ENCODE results near the gene FGF7. TPM values are rescaled to one million over a fixed set of nuclear protein-coding genes. Genes with fewer than 3 reads are reported as not detected.

FGF7 gene
- total and polyA plus RNA-seq, 2 donors (not counting 1 experiment from before 2014, with no cell fraction given) = 61.5 to 488 TPM

DNA sequence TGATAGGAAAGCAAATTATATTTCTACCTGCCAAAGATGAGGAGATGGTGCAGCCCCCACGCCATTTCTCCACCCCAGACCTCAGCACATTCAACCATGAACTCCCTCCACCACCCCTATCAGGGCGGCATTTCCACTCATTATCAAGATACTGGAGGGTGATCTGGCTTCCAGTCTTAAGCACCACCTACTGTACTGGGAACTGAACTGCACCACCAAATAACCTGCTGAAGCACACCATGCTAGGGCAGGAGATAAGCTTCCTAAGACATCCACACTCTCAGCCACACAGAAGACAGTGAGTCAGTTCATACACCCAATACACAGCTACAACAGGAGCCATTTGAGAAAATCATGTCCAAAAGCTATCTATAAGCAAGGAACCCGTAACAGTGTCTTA, 98.8 kb downstream of the FGF7 start:
- no peaks in the 10 kb centered on the region for H3K79me2 ChIP-seq (ENCODE audit: control insufficient read depth, insufficient read depth, low read length)
- H3K9ac ChIP-seq (ENCODE audit: insufficient read depth, low read length) = no peak overlapping the region
- no peaks in the 10 kb centered on the region for H3K27me3 ChIP-seq (ENCODE audit: control insufficient read depth, insufficient read depth, low read length)
- H4K20me1 ChIP-seq (ENCODE audit: control insufficient read depth, extremely low read depth, insufficient read depth, low read length) = no peaks in the 10 kb centered on the region
- no peak overlapping the region for H3K27ac ChIP-seq (ENCODE audit: insufficient read depth, low read length)
- H3K36me3 ChIP-seq (ENCODE audit: control insufficient read depth, insufficient read depth, low read length) = no peaks in the 10 kb centered on the region
- no peaks in the 10 kb centered on the region for H3K4me1 ChIP-seq (ENCODE audit: control insufficient read depth, extremely low read depth, insufficient read depth, low read length)
- no peaks in the 10 kb centered on the region for H3K9me3 ChIP-seq (ENCODE audit: control insufficient read depth, insufficient read depth, low read depth, low read length)
- TF ChIP-seq, protein P1, sequence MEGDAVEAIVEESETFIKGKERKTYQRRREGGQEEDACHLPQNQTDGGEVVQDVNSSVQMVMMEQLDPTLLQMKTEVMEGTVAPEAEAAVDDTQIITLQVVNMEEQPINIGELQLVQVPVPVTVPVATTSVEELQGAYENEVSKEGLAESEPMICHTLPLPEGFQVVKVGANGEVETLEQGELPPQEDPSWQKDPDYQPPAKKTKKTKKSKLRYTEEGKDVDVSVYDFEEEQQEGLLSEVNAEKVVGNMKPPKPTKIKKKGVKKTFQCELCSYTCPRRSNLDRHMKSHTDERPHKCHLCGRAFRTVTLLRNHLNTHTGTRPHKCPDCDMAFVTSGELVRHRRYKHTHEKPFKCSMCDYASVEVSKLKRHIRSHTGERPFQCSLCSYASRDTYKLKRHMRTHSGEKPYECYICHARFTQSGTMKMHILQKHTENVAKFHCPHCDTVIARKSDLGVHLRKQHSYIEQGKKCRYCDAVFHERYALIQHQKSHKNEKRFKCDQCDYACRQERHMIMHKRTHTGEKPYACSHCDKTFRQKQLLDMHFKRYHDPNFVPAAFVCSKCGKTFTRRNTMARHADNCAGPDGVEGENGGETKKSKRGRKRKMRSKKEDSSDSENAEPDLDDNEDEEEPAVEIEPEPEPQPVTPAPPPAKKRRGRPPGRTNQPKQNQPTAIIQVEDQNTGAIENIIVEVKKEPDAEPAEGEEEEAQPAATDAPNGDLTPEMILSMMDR (conservative IDR thresholded peaks at IDR 0.05 in 1 of 2, IDR thresholded peaks at IDR 0.05 in 1 of 2; ENCODE audit: low read depth in 1 of 2, low read length in 2 of 2) = peak in 1 of 2 donors; percentile 15
- no peak for TF ChIP-seq EZH2 (IDR thresholded peaks at IDR 0.05; ENCODE audit: low read length, missing control alignments)
- H2AFZ ChIP-seq (ENCODE audit: low read length) = no peak overlapping the region
- no peak overlapping the region for H3K4me3 ChIP-seq (replicated peaks in 1 of 4; ENCODE audit: control extremely low read depth in 1 of 4, insufficient read depth in 1 of 4, low read depth in 3 of 4, low read length in 4 of 4)
- H3K4me2 ChIP-seq (ENCODE audit: extremely low read depth, insufficient read depth, low read length) = no peak overlapping the region
- peak in 1 of 2 donors; percentile 6 for DNase-seq (ENCODE audit: low read depth in 2 of 2)

DNA sequence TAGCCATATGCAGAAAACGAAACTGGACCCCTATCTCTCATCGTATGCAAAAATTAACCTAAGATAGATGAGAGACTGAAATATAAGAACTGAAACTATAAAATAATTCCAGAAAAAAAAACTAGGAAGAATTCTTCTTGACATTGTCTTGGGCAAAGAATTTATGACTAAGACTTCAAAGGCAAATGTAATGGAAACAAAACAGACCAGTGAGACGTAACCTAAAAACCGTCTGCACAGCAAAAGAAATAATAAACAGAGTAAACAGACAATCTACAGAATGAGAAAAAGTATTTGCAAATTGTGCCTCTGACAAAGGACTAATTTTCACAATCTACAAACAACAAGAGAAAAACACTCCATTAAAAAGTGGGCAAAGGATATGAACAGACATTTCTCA, 105.2 kb downstream of the FGF7 start:
- no peaks in the 10 kb centered on the region for H3K27me3 ChIP-seq (ENCODE audit: control insufficient read depth, insufficient read depth, low read length)
- H3K27ac ChIP-seq (ENCODE audit: insufficient read depth, low read length) = no peak overlapping the region
- no peaks in the 10 kb centered on the region for H4K20me1 ChIP-seq (ENCODE audit: control insufficient read depth, extremely low read depth, insufficient read depth, low read length)
- H3K9me3 ChIP-seq (ENCODE audit: control insufficient read depth, insufficient read depth, low read depth, low read length) = no peaks in the 10 kb centered on the region
- H3K4me2 ChIP-seq (ENCODE audit: extremely low read depth, insufficient read depth, low read length) = no peak overlapping the region
- H3K79me2 ChIP-seq (ENCODE audit: control insufficient read depth, insufficient read depth, low read length) = no peaks in the 10 kb centered on the region
- TF ChIP-seq, protein P1 (conservative IDR thresholded peaks at IDR 0.05 in 1 of 2, IDR thresholded peaks at IDR 0.05 in 1 of 2; ENCODE audit: low read depth in 1 of 2, low read length in 2 of 2) = no peak
- no peak for TF ChIP-seq EZH2 (IDR thresholded peaks at IDR 0.05; ENCODE audit: low read length, missing control alignments)
- no peaks in the 10 kb centered on the region for H3K36me3 ChIP-seq (ENCODE audit: control insufficient read depth, insufficient read depth, low read length)
- H3K4me1 ChIP-seq (ENCODE audit: control insufficient read depth, extremely low read depth, insufficient read depth, low read length) = no peaks in the 10 kb centered on the region
- no peak overlapping the region for H2AFZ ChIP-seq (ENCODE audit: low read length)
- no peak for DNase-seq (ENCODE audit: low read depth in 2 of 2)
- no peak overlapping the region for H3K9ac ChIP-seq (ENCODE audit: insufficient read depth, low read length)
- H3K4me3 ChIP-seq (replicated peaks in 1 of 4; ENCODE audit: control extremely low read depth in 1 of 4, insufficient read depth in 1 of 4, low read depth in 3 of 4, low read length in 4 of 4) = no peak overlapping the region

DNA sequence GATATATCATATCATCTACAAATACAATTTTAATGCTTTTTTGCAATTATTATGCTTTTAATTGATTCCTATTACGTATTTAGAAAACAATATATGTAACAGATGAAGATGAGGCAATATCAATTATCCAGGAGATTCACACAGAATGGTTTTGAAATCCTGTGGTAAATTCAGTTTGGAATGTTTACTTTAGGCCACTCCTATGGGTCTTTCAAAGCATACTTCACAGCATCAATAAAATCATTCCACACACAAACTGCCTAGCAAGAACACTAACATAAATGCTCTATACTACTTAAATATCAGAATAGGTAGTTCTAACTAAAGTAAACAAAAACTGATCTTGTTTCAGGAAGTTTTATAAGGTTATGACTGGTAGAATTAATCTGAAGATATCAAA, 107.0 kb downstream of the FGF7 start:
- Histone ChIP-seq H3K79me2 (ENCODE audit: control insufficient read depth, insufficient read depth, low read length) (no peaks in the 10 kb centered on the region), H3K9me3 (ENCODE audit: control insufficient read depth, insufficient read depth, low read depth, low read length) (no peaks in the 10 kb centered on the region), H3K9ac (ENCODE audit: insufficient read depth, low read length) (no peak overlapping the region), H3K27ac (ENCODE audit: insufficient read depth, low read length) (no peak overlapping the region), H2AFZ (ENCODE audit: low read length) (no peak overlapping the region), H3K4me2 (ENCODE audit: extremely low read depth, insufficient read depth, low read length) (no peak overlapping the region), H3K36me3 (ENCODE audit: control insufficient read depth, insufficient read depth, low read length) (no peaks in the 10 kb centered on the region), H3K4me1 (ENCODE audit: control insufficient read depth, extremely low read depth, insufficient read depth, low read length) (no peaks in the 10 kb centered on the region), H3K4me3 (replicated peaks in 1 of 4; ENCODE audit: control extremely low read depth in 1 of 4, insufficient read depth in 1 of 4, low read depth in 3 of 4, low read length in 4 of 4) (no peak overlapping the region), H4K20me1 (ENCODE audit: control insufficient read depth, extremely low read depth, insufficient read depth, low read length) (no peaks in the 10 kb centered on the region), H3K27me3 (ENCODE audit: control insufficient read depth, insufficient read depth, low read length) (no peaks in the 10 kb centered on the region)
- TF ChIP-seq, protein P1 (conservative IDR thresholded peaks at IDR 0.05 in 1 of 2, IDR thresholded peaks at IDR 0.05 in 1 of 2; ENCODE audit: low read depth in 1 of 2, low read length in 2 of 2) = no peak
- no peak for TF ChIP-seq EZH2 (IDR thresholded peaks at IDR 0.05; ENCODE audit: low read length, missing control alignments)
- peak; percentile 7 to 11 for DNase-seq (ENCODE audit: low read depth in 2 of 2)

Other genes with a start within 250 kb of the FGF7 start
- gene FAM227B, start 197.6 kb downstream of the FGF7 start, total RNA-seq = 5.4 and 9.7 TPM in 2 replicates
- gene FAM227B, start 197.6 kb downstream of the FGF7 start, polyA plus RNA-seq = 2.7 and 2.9 TPM in 2 replicates
- 68.8 and 156 TPM in 2 replicates for gene DTWD1, start 197.8 kb downstream of the FGF7 start, total RNA-seq
- 43.0 and 61.8 TPM in 2 replicates for gene DTWD1, start 197.8 kb downstream of the FGF7 start, polyA plus RNA-seq

All from fibroblast of lung (primary cell).